HEK293 (cell line): ENCODE data around the gene ZNF597.

Experiments
- CTCF ChIA-PET: fragments of 350-600 bp; formaldehyde crosslinking; extraction: SDS; loops from one replicate; lab custom pipeline; 2021; ENCODE audit warnings: antibody characterized with exemption; lab: Yijun Ruan, JAX
- POLR2A ChIA-PET: fragments of 300-600 bp; formaldehyde crosslinking; extraction: SDS; loops from one replicate; lab custom pipeline; 2020; ENCODE audit warnings: antibody characterized with exemption, inconsistent platforms; lab: Yijun Ruan, JAX
- H3K27ac ChIP-seq: fragments of 200-500 bp; sonication (Bioruptor generic); 2 replicates; pipeline ENCODE4 v1.5.1; 2014; ENCODE audit warnings: low read depth, low read length, control low read depth, inconsistent platforms; ENCODE audit errors: extremely low read depth
- H3K36me3 ChIP-seq, 2 experiments: fragments of 200-500 bp in 1 of 2; sonication (Bioruptor generic) in 1 of 2; 1 replicate in 1 of 2; 2 replicates in 1 of 2; pipeline ENCODE4 v1.5.1; 2014 to 2017; ENCODE audit warnings: inconsistent platforms in 2 of 2, low read length in 2 of 2; ENCODE audit not compliant: control insufficient read depth in 2 of 2, insufficient read depth in 1 of 2
- H3K4me1 ChIP-seq: fragments of 200-500 bp; sonication (Bioruptor generic); 2 replicates; pipeline ENCODE4 v1.5.1; 2014; ENCODE audit warnings: mild to moderate bottlenecking, low read length, inconsistent platforms; ENCODE audit not compliant: control insufficient read depth, insufficient read depth
- H3K4me3 ChIP-seq: 2 replicates; pipeline ENCODE4 v1.5.1; 2011; ENCODE audit warnings: low read depth, mild to moderate bottlenecking, control low read depth, low read length, moderate library complexity
- H3K9me3 ChIP-seq: fragments of 200-500 bp; sonication (Bioruptor generic); 2 replicates; pipeline ENCODE4 v1.5.1; 2014; ENCODE audit warnings: low read depth, low read length, inconsistent platforms; ENCODE audit not compliant: control insufficient read depth, insufficient read depth
- MYNN ChIP-seq: fragments of 450-650 bp; formaldehyde crosslinking; IDR thresholded peaks from 2 replicates; pipeline ENCODE4 v1.5.1; 2016; ENCODE audit warnings: missing biosample characterization, missing genetic modification characterization, borderline replicate concordance
- TRIM28 ChIP-seq: IDR thresholded peaks from 2 replicates; pipeline ENCODE4 v1.6.1; 2011; ENCODE audit warnings: low read length, control low read depth, borderline replicate concordance
- YY2 ChIP-seq: fragments of 450-650 bp; formaldehyde crosslinking; IDR thresholded peaks from 2 replicates; pipeline ENCODE4 v1.5.1; 2016; ENCODE audit warnings: missing biosample characterization, missing genetic modification characterization
- ZBTB20 ChIP-seq: fragments of 450-650 bp; formaldehyde crosslinking; IDR thresholded peaks from 2 replicates; pipeline ENCODE4 v1.5.1; 2016; ENCODE audit warnings: missing biosample characterization, missing genetic modification characterization
- ZNF174 ChIP-seq: fragments of 450-650 bp; formaldehyde crosslinking; IDR thresholded peaks from 2 replicates; pipeline ENCODE4 v1.5.0; 2017; ENCODE audit warnings: missing biosample characterization, mild to moderate bottlenecking, missing genetic modification characterization
- ZNF202 ChIP-seq: fragments of 450-650 bp; formaldehyde crosslinking; IDR thresholded peaks from 2 replicates; pipeline ENCODE4 v1.5.1; 2016; ENCODE audit warnings: missing biosample characterization, missing genetic modification characterization, borderline replicate concordance
- ZNF274 ChIP-seq, 2 experiments: fragments of 200-500 bp in 1 of 2; fragments of 450-650 bp in 1 of 2; sonication (Bioruptor generic) in 1 of 2; formaldehyde crosslinking in 1 of 2; IDR thresholded peaks; 2 replicates each; pipeline versions ENCODE4 v1.5.1 to v1.6.1; 2014 to 2016; ENCODE audit warnings: borderline replicate concordance in 1 of 2, inconsistent platforms in 1 of 2, low read length in 1 of 2, missing biosample characterization in 1 of 2, missing genetic modification characterization in 1 of 2
- ZNF354C ChIP-seq: fragments of 450-650 bp; formaldehyde crosslinking; IDR thresholded peaks from 2 replicates; pipeline ENCODE4 v1.5.1; 2016; ENCODE audit warnings: missing biosample characterization, missing genetic modification characterization, low read depth, borderline replicate concordance
- ZNF37A ChIP-seq: fragments of 450-650 bp; IDR thresholded peaks from 2 replicates; pipeline ENCODE4 v1.5.1; 2018; ENCODE audit warnings: missing biosample characterization, missing genetic modification characterization
- ZNF391 ChIP-seq: fragments of 450-650 bp; formaldehyde crosslinking; IDR thresholded peaks from 2 replicates; pipeline ENCODE4 v1.5.1; 2016; ENCODE audit warnings: low read depth, missing biosample characterization, missing genetic modification characterization, borderline replicate concordance
- ZNF394 ChIP-seq: fragments of 450-650 bp; formaldehyde crosslinking; IDR thresholded peaks from 2 replicates; pipeline ENCODE4 v1.5.1; 2016; ENCODE audit warnings: missing biosample characterization, missing genetic modification characterization, mild to moderate bottlenecking, moderate library complexity, borderline replicate concordance
- ZNF48 ChIP-seq: fragments of 450-650 bp; formaldehyde crosslinking; IDR thresholded peaks from 2 replicates; pipeline ENCODE4 v1.5.1; 2016; ENCODE audit warnings: missing biosample characterization, missing genetic modification characterization
- ZNF596 ChIP-seq: fragments of 450-650 bp; IDR thresholded peaks from 2 replicates; pipeline ENCODE4 v1.5.0; 2018; ENCODE audit warnings: missing biosample characterization, mild to moderate bottlenecking, missing genetic modification characterization, moderate library complexity
- ZNF600 ChIP-seq: fragments of 450-650 bp; formaldehyde crosslinking; IDR thresholded peaks from 2 replicates; pipeline ENCODE4 v1.5.1; 2016; ENCODE audit warnings: missing biosample characterization, missing genetic modification characterization
- ZNF610 ChIP-seq: fragments of 450-650 bp; formaldehyde crosslinking; IDR thresholded peaks from 2 replicates; pipeline ENCODE4 v1.5.1; 2016; ENCODE audit warnings: missing biosample characterization, missing genetic modification characterization, borderline replicate concordance
- ZNF621 ChIP-seq: fragments of 450-650 bp; formaldehyde crosslinking; IDR thresholded peaks from 2 replicates; pipeline ENCODE4 v1.5.1; 2017; ENCODE audit warnings: missing biosample characterization, missing genetic modification characterization
- ZNF660 ChIP-seq: fragments of 450-650 bp; IDR thresholded peaks from 2 replicates; pipeline ENCODE4 v1.5.1; 2018; ENCODE audit warnings: missing biosample characterization, mild to moderate bottlenecking, missing genetic modification characterization
- ZNF670 ChIP-seq: fragments of 450-650 bp; formaldehyde crosslinking; IDR thresholded peaks from 2 replicates; pipeline ENCODE4 v1.5.1; 2016; ENCODE audit warnings: missing biosample characterization, missing genetic modification characterization, low read depth
- ZSCAN16 ChIP-seq: fragments of 450-650 bp; formaldehyde crosslinking; IDR thresholded peaks from 2 replicates; pipeline ENCODE4 v1.5.1; 2016; ENCODE audit warnings: missing biosample characterization, missing genetic modification characterization
- ZSCAN23 ChIP-seq: fragments of 450-650 bp; formaldehyde crosslinking; IDR thresholded peaks from 2 replicates; pipeline ENCODE4 v1.5.1; 2016; ENCODE audit warnings: missing biosample characterization, missing genetic modification characterization
- TF ChIP-seq, protein P1 (sequence below): fragments of 450-650 bp; IDR thresholded peaks from 2 replicates; pipeline ENCODE4 v1.5.1; 2018; ENCODE audit warnings: missing biosample characterization, missing genetic modification characterization
- TF ChIP-seq, protein P2 (sequence below): fragments of 450-650 bp; formaldehyde crosslinking; IDR thresholded peaks from 2 replicates; pipeline ENCODE4 v1.5.1; 2016; ENCODE audit warnings: missing biosample characterization, missing genetic modification characterization, borderline replicate concordance
- TF ChIP-seq, protein P3 (sequence below): fragments of 450-650 bp; formaldehyde crosslinking; IDR thresholded peaks from 2 replicates; pipeline ENCODE4 v1.5.1; 2017; ENCODE audit warnings: missing biosample characterization, missing genetic modification characterization
- TF ChIP-seq, protein P4 (sequence below): fragments of 450-650 bp; formaldehyde crosslinking; IDR thresholded peaks from 2 replicates; pipeline ENCODE4 v1.5.1; 2016; ENCODE audit warnings: missing biosample characterization, missing genetic modification characterization
- TF ChIP-seq, protein P5 (sequence below): fragments of 450-650 bp; formaldehyde crosslinking; IDR thresholded peaks from 2 replicates; pipeline ENCODE4 v1.5.1; 2016; ENCODE audit warnings: missing biosample characterization, missing genetic modification characterization
- TF ChIP-seq, protein P6 (sequence below): fragments of 450-650 bp; formaldehyde crosslinking; IDR thresholded peaks from 2 replicates; pipeline ENCODE4 v1.5.1; 2016; ENCODE audit warnings: missing biosample characterization, missing genetic modification characterization
- TF ChIP-seq, protein P7 (sequence below): fragments of 450-650 bp; formaldehyde crosslinking; IDR thresholded peaks from 2 replicates; pipeline ENCODE4 v1.5.1; 2016; ENCODE audit warnings: missing biosample characterization, missing genetic modification characterization

The ZNF597 gene

DNA sequence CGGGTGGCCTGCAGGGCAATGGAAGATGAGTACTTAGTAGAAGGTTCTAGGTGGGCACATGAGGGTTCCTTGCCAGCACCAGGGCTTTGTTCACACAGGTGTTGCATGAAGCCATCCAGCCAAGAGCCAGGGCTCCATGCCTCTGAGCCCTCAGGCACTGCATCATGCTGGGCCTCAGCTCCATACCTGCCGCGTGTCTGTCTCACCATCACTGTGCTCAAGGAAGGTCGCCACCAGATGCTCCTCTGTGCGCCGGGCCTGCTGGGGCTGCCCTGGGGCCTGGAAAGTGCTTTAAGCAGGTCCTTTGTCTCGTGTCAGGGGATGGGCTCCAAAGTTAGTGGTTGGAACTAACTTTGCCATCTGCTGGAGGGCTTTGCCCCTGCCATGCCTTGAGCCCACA, 26.4 kb upstream of the ZNF597 start (continued):
- no peak for TF ChIP-seq ZNF660
- TF ChIP-seq ZNF202 (tag by site-specific recombination) = no peak
- TF ChIP-seq, protein P1, sequence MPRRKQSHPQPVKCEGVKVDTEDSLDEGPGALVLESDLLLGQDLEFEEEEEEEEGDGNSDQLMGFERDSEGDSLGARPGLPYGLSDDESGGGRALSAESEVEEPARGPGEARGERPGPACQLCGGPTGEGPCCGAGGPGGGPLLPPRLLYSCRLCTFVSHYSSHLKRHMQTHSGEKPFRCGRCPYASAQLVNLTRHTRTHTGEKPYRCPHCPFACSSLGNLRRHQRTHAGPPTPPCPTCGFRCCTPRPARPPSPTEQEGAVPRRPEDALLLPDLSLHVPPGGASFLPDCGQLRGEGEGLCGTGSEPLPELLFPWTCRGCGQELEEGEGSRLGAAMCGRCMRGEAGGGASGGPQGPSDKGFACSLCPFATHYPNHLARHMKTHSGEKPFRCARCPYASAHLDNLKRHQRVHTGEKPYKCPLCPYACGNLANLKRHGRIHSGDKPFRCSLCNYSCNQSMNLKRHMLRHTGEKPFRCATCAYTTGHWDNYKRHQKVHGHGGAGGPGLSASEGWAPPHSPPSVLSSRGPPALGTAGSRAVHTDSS (tag by site-specific recombination) = no peak
- TF ChIP-seq ZNF394 (tag by site-specific recombination) = no peak
- TF ChIP-seq ZSCAN16 = no peak
- TF ChIP-seq, protein P2, sequence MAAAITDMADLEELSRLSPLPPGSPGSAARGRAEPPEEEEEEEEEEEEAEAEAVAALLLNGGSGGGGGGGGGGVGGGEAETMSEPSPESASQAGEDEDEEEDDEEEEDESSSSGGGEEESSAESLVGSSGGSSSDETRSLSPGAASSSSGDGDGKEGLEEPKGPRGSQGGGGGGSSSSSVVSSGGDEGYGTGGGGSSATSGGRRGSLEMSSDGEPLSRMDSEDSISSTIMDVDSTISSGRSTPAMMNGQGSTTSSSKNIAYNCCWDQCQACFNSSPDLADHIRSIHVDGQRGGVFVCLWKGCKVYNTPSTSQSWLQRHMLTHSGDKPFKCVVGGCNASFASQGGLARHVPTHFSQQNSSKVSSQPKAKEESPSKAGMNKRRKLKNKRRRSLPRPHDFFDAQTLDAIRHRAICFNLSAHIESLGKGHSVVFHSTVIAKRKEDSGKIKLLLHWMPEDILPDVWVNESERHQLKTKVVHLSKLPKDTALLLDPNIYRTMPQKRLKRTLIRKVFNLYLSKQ (tag by site-specific recombination) = no peak
- TF ChIP-seq, protein P3, sequence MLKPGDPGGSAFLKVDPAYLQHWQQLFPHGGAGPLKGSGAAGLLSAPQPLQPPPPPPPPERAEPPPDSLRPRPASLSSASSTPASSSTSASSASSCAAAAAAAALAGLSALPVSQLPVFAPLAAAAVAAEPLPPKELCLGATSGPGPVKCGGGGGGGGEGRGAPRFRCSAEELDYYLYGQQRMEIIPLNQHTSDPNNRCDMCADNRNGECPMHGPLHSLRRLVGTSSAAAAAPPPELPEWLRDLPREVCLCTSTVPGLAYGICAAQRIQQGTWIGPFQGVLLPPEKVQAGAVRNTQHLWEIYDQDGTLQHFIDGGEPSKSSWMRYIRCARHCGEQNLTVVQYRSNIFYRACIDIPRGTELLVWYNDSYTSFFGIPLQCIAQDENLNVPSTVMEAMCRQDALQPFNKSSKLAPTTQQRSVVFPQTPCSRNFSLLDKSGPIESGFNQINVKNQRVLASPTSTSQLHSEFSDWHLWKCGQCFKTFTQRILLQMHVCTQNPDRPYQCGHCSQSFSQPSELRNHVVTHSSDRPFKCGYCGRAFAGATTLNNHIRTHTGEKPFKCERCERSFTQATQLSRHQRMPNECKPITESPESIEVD (tag by site-specific recombination) = no peak
- TF ChIP-seq ZNF354C (tag by site-specific recombination) = no peak
- TF ChIP-seq, protein P4, sequence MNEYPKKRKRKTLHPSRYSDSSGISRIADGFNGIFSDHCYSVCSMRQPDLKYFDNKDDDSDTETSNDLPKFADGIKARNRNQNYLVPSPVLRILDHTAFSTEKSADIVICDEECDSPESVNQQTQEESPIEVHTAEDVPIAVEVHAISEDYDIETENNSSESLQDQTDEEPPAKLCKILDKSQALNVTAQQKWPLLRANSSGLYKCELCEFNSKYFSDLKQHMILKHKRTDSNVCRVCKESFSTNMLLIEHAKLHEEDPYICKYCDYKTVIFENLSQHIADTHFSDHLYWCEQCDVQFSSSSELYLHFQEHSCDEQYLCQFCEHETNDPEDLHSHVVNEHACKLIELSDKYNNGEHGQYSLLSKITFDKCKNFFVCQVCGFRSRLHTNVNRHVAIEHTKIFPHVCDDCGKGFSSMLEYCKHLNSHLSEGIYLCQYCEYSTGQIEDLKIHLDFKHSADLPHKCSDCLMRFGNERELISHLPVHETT (tag by site-specific recombination) = no peak

DNA sequence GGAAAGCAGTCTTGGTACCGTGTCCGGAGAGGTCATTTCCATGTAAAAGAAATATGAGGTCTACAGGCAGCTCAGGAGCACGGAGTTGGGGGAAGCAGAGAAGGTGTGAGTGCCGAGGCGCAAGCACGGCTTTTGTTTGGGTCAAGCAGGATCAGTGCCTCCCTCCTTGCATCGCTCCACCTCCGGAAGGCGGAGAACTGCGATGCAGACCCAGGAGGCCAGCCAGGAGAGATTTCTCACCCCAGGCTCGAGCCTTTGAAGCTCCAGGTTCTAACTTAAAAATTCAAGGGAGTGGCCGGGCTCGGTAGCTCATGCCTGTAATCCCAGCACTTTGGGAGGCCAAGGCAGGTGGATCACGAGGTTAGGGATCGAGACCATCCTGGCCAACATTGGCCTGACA, 25.2 kb upstream of the ZNF597 start:
- Histone ChIP-seq H3K9me3 (no peaks in the 10 kb centered on the region), H3K4me1 (no peaks in the 10 kb centered on the region), H3K36me3 (peaks cover 0 to 19% of the 10 kb centered on the region in 2 experiments; a peak in 2 of 3 replicates), H3K4me3 (no peak overlapping the region), H3K27ac (no peak overlapping the region)
- POLR2A ChIA-PET = interaction anchor here (0.7 kb wide), 1 partner anchor 26 kb away, joined by 6 read pairs; the partner anchor contains the start of gene ZNF597
- CTCF ChIA-PET = no interaction called here
- TF ChIP-seq YY2 (tag by site-specific recombination) (no peak), ZNF621 (no peak), ZNF670 (tag by site-specific recombination) (no peak), TRIM28 (no peak), ZNF391 (tag by site-specific recombination) (no peak), ZNF610 (tag by site-specific recombination) (no peak), ZNF274 (IDR thresholded peaks at IDR 0.05; ENCODE audit: low read length) (no peak), ZNF274 (tag by site-specific recombination; IDR thresholded peaks at IDR 0.05; ENCODE audit: borderline replicate concordance) (no peak), ZSCAN23 (tag by site-specific recombination) (no peak), ZNF37A (no peak), ZNF596 (tag by site-specific recombination) (no peak), ZNF48 (no peak), ZNF600 (no peak), ZBTB20 (no peak), MYNN (tag by site-specific recombination) (no peak), ZNF174 (no peak)
- TF ChIP-seq, protein P5, sequence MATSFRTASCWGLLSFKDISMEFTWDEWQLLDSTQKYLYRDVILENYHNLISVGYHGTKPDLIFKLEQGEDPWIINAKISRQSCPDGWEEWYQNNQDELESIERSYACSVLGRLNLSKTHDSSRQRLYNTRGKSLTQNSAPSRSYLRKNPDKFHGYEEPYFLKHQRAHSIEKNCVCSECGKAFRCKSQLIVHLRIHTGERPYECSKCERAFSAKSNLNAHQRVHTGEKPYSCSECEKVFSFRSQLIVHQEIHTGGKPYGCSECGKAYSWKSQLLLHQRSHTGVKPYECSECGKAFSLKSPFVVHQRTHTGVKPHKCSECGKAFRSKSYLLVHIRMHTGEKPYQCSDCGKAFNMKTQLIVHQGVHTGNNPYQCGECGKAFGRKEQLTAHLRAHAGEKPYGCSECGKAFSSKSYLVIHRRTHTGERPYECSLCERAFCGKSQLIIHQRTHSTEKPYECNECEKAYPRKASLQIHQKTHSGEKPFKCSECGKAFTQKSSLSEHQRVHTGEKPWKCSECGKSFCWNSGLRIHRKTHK = no peak
- TF ChIP-seq, protein P6, sequence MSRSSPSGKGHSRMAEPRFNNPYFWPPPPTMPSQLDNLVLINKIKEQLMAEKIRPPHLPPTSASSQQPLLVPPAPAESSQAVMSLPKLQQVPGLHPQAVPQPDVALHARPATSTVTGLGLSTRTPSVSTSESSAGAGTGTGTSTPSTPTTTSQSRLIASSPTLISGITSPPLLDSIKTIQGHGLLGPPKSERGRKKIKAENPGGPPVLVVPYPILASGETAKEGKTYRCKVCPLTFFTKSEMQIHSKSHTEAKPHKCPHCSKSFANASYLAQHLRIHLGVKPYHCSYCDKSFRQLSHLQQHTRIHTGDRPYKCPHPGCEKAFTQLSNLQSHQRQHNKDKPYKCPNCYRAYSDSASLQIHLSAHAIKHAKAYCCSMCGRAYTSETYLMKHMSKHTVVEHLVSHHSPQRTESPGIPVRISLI (tag by site-specific recombination) = no peak
- TF ChIP-seq, protein P7, sequence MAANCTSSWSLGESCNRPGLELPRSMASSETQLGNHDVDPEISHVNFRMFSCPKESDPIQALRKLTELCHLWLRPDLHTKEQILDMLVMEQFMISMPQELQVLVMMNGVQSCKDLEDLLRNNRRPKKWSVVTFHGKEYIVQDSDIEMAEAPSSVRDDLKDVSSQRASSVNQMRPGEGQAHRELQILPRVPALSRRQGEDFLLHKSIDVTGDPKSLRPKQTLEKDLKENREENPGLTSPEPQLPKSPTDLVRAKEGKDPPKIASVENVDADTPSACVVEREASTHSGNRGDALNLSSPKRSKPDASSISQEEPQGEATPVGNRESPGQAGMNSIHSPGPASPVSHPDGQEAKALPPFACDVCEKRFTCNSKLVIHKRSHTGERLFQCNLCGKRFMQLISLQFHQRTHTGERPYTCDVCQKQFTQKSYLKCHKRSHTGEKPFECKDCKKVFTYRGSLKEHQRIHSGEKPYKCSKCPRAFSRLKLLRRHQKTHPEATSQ (tag by site-specific recombination) = no peak
